ENCODE measurements around the gene GATAD2A. TPM values are rescaled to one million over a fixed set of nuclear protein-coding genes. Genes with fewer than 3 reads are reported as not detected.

Gene GATAD2A
- total and polyA plus RNA-seq, 2 of the 13 experiments (the other 11 are each of a cell fraction or from before 2014, with no cell fraction given): 16.8 to 28.6 TPM

GRCh38 chr19:19461671-19462622 is 56.5 kb downstream of the GATAD2A start (continued):
- no peak; the same call in 1 of the 2 replicates for TF ChIP-seq FOXP4 (CRISPR knock-in tag; IDR thresholded peaks at IDR 0.05)
- no peak for TF ChIP-seq KDM3A (CRISPR knock-in tag; IDR thresholded peaks at IDR 0.05; ENCODE audit: low read depth)
- TF ChIP-seq ZKSCAN8 (CRISPR knock-in tag; IDR thresholded peaks at IDR 0.05; ENCODE audit: borderline replicate concordance): no peak
- TF ChIP-seq NR2F6 (IDR thresholded peaks at IDR 0.05): no peak
- no peak for TF ChIP-seq NR2F6 (CRISPR knock-in tag; IDR thresholded peaks at IDR 0.05)
- TF ChIP-seq ZNF749 (CRISPR knock-in tag; IDR thresholded peaks at IDR 0.05; ENCODE audit: borderline replicate concordance): no peak
- TF ChIP-seq ZNF790 (CRISPR knock-in tag; IDR thresholded peaks at IDR 0.05; ENCODE audit: borderline replicate concordance): no peak
- no peak for TF ChIP-seq ZNF879 (CRISPR knock-in tag; IDR thresholded peaks at IDR 0.05)
- no peak for TF ChIP-seq ZFYVE20 (CRISPR knock-in tag; IDR thresholded peaks at IDR 0.05; ENCODE audit: borderline replicate concordance, low read depth)
- peak; percentile 47; the same call in 1 of the 2 replicates for TF ChIP-seq SP5 (CRISPR knock-in tag; IDR thresholded peaks at IDR 0.05; ENCODE audit: borderline replicate concordance, low read depth)
- no peak for TF ChIP-seq BCLAF1 (IDR thresholded peaks at IDR 0.05)
- TF ChIP-seq PAWR (CRISPR knock-in tag; IDR thresholded peaks at IDR 0.05; ENCODE audit: borderline replicate concordance): no peak
- TF ChIP-seq, protein P1, sequence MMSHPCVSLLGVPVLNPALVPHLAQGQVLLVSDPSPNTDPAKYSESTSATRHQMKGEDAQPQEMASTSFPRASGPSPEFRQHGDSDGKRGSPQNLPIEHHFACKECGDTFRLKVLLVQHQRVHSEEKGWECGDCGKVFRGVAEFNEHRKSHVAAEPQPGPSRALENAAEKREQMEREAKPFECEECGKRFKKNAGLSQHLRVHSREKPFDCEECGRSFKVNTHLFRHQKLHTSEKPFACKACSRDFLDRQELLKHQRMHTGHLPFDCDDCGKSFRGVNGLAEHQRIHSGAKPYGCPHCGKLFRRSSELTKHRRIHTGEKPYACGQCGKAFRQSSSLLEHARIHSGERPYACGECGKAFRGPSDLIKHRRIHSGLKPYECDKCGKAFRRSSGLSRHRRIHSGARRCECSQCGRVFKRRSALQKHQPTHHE (CRISPR knock-in tag; IDR thresholded peaks at IDR 0.05; ENCODE audit: borderline replicate concordance): no peak
- TF ChIP-seq AHDC1 (CRISPR knock-in tag; IDR thresholded peaks at IDR 0.05; ENCODE audit: borderline replicate concordance): no peak
